K562 (cell line): ENCODE measurements around the gene RHOC. TPM values are rescaled to one million over a fixed set of nuclear protein-coding genes. Genes with fewer than 3 reads are reported as not detected.

Experiments
- CBX8 ChIP-seq: fragments of 200-600 bp; sonication (generic); IDR thresholded peaks from 2 replicates; pipeline ENCODE4 v1.6.1; 2012; ENCODE audit warnings: borderline replicate concordance, mixed run types, low read depth, mild to moderate bottlenecking, moderate library complexity, mixed read lengths, low read length, control low read depth, inconsistent platforms; ENCODE audit not compliant: poor library complexity, severe bottlenecking; ENCODE audit errors: extremely low read depth
- CHCHD3 ChIP-seq: fragments of 250-450 bp; sonication (Bioruptor Pico); IDR thresholded peaks from 2 replicates; pipeline ENCODE4 v2.1.2; 2022; ENCODE audit warnings: mild to moderate bottlenecking
- CLOCK ChIP-seq: fragments of 250-450 bp; sonication (Bioruptor Pico); IDR thresholded peaks from 2 replicates; pipeline ENCODE4 v1.4.0; 2020; ENCODE audit warnings: mild to moderate bottlenecking, moderate library complexity, borderline replicate concordance
- CSDE1 ChIP-seq, 2 experiments: fragments of 450-650 bp; IDR thresholded peaks; 2 replicates each; pipeline ENCODE4 v1.6.1; 2016; ENCODE audit warnings: mild to moderate bottlenecking in 1 of 2
- KDM1A ChIP-seq, 2 experiments: fragments of 450-650 bp; IDR thresholded peaks; 2 replicates each; pipeline ENCODE4 v1.6.1; 2016; ENCODE audit warnings: mild to moderate bottlenecking in 2 of 2
- LCOR ChIP-seq: sonication (generic); formaldehyde crosslinking; IDR thresholded peaks from 2 replicates; pipeline ENCODE4 v1.8.0; 2022; ENCODE audit warnings: mild to moderate bottlenecking, missing genetic modification reagents
- NCOA1 ChIP-seq: fragments of 450-650 bp; IDR thresholded peaks from 2 replicates; pipeline ENCODE4 v1.6.1; 2016; ENCODE audit warnings: low read depth
- NR2C1 ChIP-seq, 2 experiments: fragments of 450-650 bp; IDR thresholded peaks; 2 replicates each; pipeline ENCODE4 v1.6.1; 2017; ENCODE audit warnings: mild to moderate bottlenecking in 2 of 2, antibody characterized with exemption in 1 of 2, inconsistent platforms in 1 of 2, missing compliant biosample characterization in 1 of 2, missing genetic modification characterization in 1 of 2
- PML ChIP-seq: IDR thresholded peaks from 2 replicates; pipeline ENCODE4 v1.6.1; 2012; ENCODE audit warnings: low read length, inconsistent platforms
- PTBP1 ChIP-seq: fragments of 200-400 bp; formaldehyde crosslinking; IDR thresholded peaks from 2 replicates; pipeline ENCODE4 v1.6.1; 2017; ENCODE audit warnings: low read depth, low read length
- PTRF ChIP-seq: fragments of 450-650 bp; IDR thresholded peaks from 2 replicates; pipeline ENCODE4 v1.6.1; 2016; ENCODE audit warnings: mild to moderate bottlenecking, missing genetic modification characterization, missing compliant biosample characterization
- RAD21 ChIP-seq, 2 experiments: fragments of 250-450 bp in 1 of 2; fragments of 450-650 bp in 1 of 2; sonication (Bioruptor Pico) in 1 of 2; formaldehyde crosslinking in 1 of 2; IDR thresholded peaks in 1 of 2; conservative IDR thresholded peaks in 1 of 2; 2 replicates each; pipeline versions ENCODE4 v1.4.0 to v1.8.0; 2020 to 2022; ENCODE audit warnings: mild to moderate bottlenecking in 2 of 2, moderate library complexity in 1 of 2
- SETDB1 ChIP-seq: IDR thresholded peaks from one replicate; pipeline ENCODE4 v1.6.1; 2012; ENCODE audit warnings: low read length, control low read depth, inconsistent platforms
- SIN3A ChIP-seq, 2 experiments: fragments of 150-350 bp in 1 of 2; IDR thresholded peaks; 2 replicates each; pipeline ENCODE4 v1.6.1; 2011 to 2016; ENCODE audit warnings: borderline replicate concordance in 2 of 2, low read depth in 2 of 2, low read length in 2 of 2, mild to moderate bottlenecking in 2 of 2, moderate library complexity in 2 of 2; ENCODE audit not compliant: control insufficient read depth in 1 of 2
- SIX5 ChIP-seq, 2 experiments: IDR thresholded peaks; 2 replicates each; pipeline ENCODE4 v1.6.1; 2011; ENCODE audit warnings: low read length in 2 of 2, borderline replicate concordance in 1 of 2, low read depth in 1 of 2, mild to moderate bottlenecking in 1 of 2, moderate library complexity in 1 of 2; ENCODE audit not compliant: insufficient read depth in 1 of 2
- TAL1 ChIP-seq: fragments of 450-650 bp; IDR thresholded peaks from 2 replicates; pipeline ENCODE4 v1.6.1; 2016; ENCODE audit warnings: mild to moderate bottlenecking
- ZNF280A ChIP-seq: fragments of 450-650 bp; IDR thresholded peaks from 2 replicates; pipeline ENCODE4 v1.6.1; 2018; ENCODE audit warnings: mild to moderate bottlenecking, low read depth; ENCODE audit not compliant: partially characterized antibody
- polyA plus RNA-seq, 8 experiments: library from polyadenylated mRNA; depleted of rRNA in 4 of 8; stranded (reverse) in 5 of 8; unstranded in 3 of 8; fragments of >200 nt; fragmentation: Nextera tagmentation in 2 of 8; fragmentation: Illumina TruSeq in 1 of 8; extraction: Ambion mirVana in 2 of 8; extraction: Trizol in 1 of 8; gene quantifications; 2 replicates each; pipeline versions ENCODE4 v1.2.1 to v1.2.3, GENCODE V29; 2011 to 2014; ENCODE audit warnings: inconsistent platforms in 1 of 8, missing spikeins in 1 of 8
- total RNA-seq, 7 experiments: library from RNA; depleted of rRNA in 6 of 7; stranded (reverse); fragments of >200 nt in 6 of 7; fragmentation: Illumina TruSeq in 2 of 7; extraction: Trizol in 2 of 7; gene quantifications; 2 replicates each; pipeline versions ENCODE4 v1.2.1 to v1.2.3, GENCODE V29; 2011 to 2021; ENCODE audit warnings: low replicate concordance in 1 of 7
- TF ChIP-seq, protein P1 (sequence below): IDR thresholded peaks from 2 replicates; pipeline ENCODE4 v1.6.1; 2011; ENCODE audit not compliant: insufficient read length; ENCODE audit errors: extremely low read depth
- TF ChIP-seq, protein P2 (sequence below): fragments of 450-650 bp; IDR thresholded peaks from one replicate; pipeline ENCODE4 v1.6.1; 2018; ENCODE audit warnings: mild to moderate bottlenecking, moderate library complexity; ENCODE audit not compliant: partially characterized antibody
- TF ChIP-seq, protein P3 (sequence below), 2 experiments: fragments of 450-650 bp; conservative IDR thresholded peaks; 2 replicates each; pipeline ENCODE4 v1.6.1; 2017; ENCODE audit warnings: mild to moderate bottlenecking in 2 of 2, moderate library complexity in 2 of 2

RHOC gene
- total and polyA plus RNA-seq, 9 of the 15 experiments (the other 6 are each of a cell fraction or from before 2014, with no cell fraction given) = 35.2 to 364 (median 204) TPM

GRCh38 chr1:112672842-112673241, 34.1 kb downstream of the RHOC start (continued):
- TF ChIP-seq ZNF280A (no peak), CLOCK (CRISPR knock-in tag) (no peak), SETDB1 (no peak), SIN3A (IDR thresholded peaks at IDR 0.05; ENCODE audit: borderline replicate concordance in 2 of 2, control insufficient read depth in 1 of 2, low read depth in 2 of 2, low read length in 2 of 2) (no peak), NR2C1 (IDR thresholded peaks at IDR 0.05) (no peak), NR2C1 (tag; IDR thresholded peaks at IDR 0.05) (0 out of 2 replicates have a peak, but pooled peaks have one; percentile 34), CBX8 (no peak), SIX5 (IDR thresholded peaks at IDR 0.05; ENCODE audit: borderline replicate concordance in 1 of 2, insufficient read depth in 1 of 2, low read depth in 1 of 2, low read length in 2 of 2) (no peak), CSDE1 (IDR thresholded peaks at IDR 0.05) (no peak), TAL1 (no peak), LCOR (CRISPR knock-in tag) (no peak), PTBP1 (no peak), PML (no peak), PTRF (tag) (0 out of 2 replicates have a peak, but pooled peaks have one; percentile 21), NCOA1 (no peak), RAD21 (CRISPR knock-in tag; conservative IDR thresholded peaks at IDR 0.05 in 1 of 2, IDR thresholded peaks at IDR 0.05 in 1 of 2) (peak; percentile 45 to 62), CHCHD3 (CRISPR knock-in tag) (no peak), KDM1A (IDR thresholded peaks at IDR 0.05) (peak in 1 of 2 experiments; percentile 22; a peak in 1 of 4 replicates)
- TF ChIP-seq, protein P1, sequence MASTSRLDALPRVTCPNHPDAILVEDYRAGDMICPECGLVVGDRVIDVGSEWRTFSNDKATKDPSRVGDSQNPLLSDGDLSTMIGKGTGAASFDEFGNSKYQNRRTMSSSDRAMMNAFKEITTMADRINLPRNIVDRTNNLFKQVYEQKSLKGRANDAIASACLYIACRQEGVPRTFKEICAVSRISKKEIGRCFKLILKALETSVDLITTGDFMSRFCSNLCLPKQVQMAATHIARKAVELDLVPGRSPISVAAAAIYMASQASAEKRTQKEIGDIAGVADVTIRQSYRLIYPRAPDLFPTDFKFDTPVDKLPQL = no peak
- TF ChIP-seq, protein P2, sequence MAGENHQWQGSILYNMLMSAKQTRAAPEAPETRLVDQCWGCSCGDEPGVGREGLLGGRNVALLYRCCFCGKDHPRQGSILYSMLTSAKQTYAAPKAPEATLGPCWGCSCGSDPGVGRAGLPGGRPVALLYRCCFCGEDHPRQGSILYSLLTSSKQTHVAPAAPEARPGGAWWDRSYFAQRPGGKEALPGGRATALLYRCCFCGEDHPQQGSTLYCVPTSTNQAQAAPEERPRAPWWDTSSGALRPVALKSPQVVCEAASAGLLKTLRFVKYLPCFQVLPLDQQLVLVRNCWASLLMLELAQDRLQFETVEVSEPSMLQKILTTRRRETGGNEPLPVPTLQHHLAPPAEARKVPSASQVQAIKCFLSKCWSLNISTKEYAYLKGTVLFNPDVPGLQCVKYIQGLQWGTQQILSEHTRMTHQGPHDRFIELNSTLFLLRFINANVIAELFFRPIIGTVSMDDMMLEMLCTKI = no peak
- TF ChIP-seq, protein P3, sequence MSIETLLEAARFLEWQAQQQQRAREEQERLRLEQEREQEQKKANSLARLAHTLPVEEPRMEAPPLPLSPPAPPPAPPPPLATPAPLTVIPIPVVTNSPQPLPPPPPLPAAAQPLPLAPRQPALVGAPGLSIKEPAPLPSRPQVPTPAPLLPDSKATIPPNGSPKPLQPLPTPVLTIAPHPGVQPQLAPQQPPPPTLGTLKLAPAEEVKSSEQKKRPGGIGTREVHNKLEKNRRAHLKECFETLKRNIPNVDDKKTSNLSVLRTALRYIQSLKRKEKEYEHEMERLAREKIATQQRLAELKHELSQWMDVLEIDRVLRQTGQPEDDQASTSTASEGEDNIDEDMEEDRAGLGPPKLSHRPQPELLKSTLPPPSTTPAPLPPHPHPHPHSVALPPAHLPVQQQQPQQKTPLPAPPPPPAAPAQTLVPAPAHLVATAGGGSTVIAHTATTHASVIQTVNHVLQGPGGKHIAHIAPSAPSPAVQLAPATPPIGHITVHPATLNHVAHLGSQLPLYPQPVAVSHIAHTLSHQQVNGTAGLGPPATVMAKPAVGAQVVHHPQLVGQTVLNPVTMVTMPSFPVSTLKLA (conservative IDR thresholded peaks at IDR 0.05) = 0 out of 4 replicates have a peak, but pooled peaks of 1 of the 2 experiments have one; percentile 20
